ENCODE data around the gene NDUFB8.

NDUFB8 gene

GRCh38 chr10:100560248-100560647 lies 30.6 kb upstream of the NDUFB8 start:
- TF ChIP-seq, protein P1, sequence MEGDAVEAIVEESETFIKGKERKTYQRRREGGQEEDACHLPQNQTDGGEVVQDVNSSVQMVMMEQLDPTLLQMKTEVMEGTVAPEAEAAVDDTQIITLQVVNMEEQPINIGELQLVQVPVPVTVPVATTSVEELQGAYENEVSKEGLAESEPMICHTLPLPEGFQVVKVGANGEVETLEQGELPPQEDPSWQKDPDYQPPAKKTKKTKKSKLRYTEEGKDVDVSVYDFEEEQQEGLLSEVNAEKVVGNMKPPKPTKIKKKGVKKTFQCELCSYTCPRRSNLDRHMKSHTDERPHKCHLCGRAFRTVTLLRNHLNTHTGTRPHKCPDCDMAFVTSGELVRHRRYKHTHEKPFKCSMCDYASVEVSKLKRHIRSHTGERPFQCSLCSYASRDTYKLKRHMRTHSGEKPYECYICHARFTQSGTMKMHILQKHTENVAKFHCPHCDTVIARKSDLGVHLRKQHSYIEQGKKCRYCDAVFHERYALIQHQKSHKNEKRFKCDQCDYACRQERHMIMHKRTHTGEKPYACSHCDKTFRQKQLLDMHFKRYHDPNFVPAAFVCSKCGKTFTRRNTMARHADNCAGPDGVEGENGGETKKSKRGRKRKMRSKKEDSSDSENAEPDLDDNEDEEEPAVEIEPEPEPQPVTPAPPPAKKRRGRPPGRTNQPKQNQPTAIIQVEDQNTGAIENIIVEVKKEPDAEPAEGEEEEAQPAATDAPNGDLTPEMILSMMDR (IDR thresholded peaks at IDR 0.05; ENCODE audit: borderline replicate concordance, insufficient read depth, low read depth, low read length): no peak
- no peak overlapping the region for H3K4me3 ChIP-seq (ENCODE audit: low read depth, low read length)

- H3K4me3 ChIP-seq (ENCODE audit: low read depth, low read length): no peak overlapping the region
- TF ChIP-seq, protein P1 (IDR thresholded peaks at IDR 0.05; ENCODE audit: borderline replicate concordance, insufficient read depth, low read depth, low read length): no peak
Observed at GRCh38 chr10:100554902-100555301, 25.2 kb upstream of the NDUFB8 start.

DNA sequence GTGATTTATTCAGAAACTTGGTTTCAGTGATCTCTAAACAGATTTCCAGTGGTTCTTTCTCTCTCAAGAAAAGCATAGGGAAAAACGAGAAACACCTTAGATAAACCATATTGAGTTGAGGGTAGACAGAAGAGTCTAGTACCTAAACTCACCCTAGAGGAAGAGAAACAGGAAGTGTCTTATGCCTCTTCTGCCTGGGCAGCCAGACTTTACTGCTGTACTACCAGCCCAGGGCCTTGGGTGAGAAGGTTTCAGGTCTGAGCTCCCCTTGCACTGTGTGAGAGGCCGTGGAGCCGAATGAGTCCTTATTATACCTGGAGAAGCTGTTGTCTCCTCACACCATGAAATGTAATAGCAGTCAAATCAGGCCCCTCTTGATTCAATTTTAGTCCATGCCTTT lies 24.3 kb upstream of the NDUFB8 start:
- H3K4me3 ChIP-seq (ENCODE audit: low read depth, low read length): no peak overlapping the region
- TF ChIP-seq, protein P1 (IDR thresholded peaks at IDR 0.05; ENCODE audit: borderline replicate concordance, insufficient read depth, low read depth, low read length): no peak

- TF ChIP-seq, protein P1 (IDR thresholded peaks at IDR 0.05; ENCODE audit: borderline replicate concordance, insufficient read depth, low read depth, low read length): no peak
- no peak overlapping the region for H3K4me3 ChIP-seq (ENCODE audit: low read depth, low read length)
Observed at GRCh38 chr10:100551738-100552137, 22.1 kb upstream of the NDUFB8 start.

DNA sequence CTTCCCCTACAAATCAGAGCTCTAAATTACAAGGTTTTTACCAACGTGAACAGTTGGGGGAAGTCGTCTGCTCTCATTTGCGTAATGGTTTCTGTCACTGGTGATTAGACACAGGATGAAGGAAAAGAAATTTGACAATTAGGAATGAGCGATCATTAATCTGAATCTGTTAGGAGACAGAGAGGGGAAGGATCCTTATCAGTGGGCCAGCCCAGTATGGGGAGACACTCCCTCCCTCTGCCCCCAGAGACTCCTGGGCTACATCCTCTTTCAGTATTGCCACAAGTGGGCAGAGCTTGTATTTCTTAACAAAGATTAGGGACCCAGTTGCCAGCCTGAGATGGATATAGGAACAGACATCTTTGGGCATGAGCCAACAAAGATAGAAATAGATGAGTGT lies 21.5 kb upstream of the NDUFB8 start:
- H3K4me3 ChIP-seq (ENCODE audit: low read depth, low read length): no peak overlapping the region
- TF ChIP-seq, protein P1 (IDR thresholded peaks at IDR 0.05; ENCODE audit: borderline replicate concordance, insufficient read depth, low read depth, low read length): no peak

DNA sequence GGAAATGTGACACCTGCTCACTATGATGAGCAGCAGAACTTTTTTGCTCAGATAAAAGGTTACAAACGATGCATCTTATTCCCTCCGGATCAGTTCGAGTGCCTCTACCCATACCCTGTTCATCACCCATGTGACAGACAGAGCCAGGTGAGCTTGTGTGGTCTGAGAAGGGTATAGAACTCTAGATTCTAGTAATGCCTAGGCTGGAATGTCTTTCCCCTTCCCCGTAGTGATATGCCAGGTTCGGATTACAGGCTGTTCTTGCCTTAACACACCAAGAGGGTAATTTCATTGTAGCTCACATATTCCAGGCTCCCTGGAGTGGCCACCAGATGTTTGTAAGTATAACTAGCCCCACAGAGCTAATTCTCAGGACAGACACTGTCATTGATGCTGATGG lies 15.3 kb upstream of the NDUFB8 start:
- TF ChIP-seq, protein P1 (IDR thresholded peaks at IDR 0.05; ENCODE audit: borderline replicate concordance, insufficient read depth, low read depth, low read length): no peak
- H3K4me3 ChIP-seq (ENCODE audit: low read depth, low read length): no peak overlapping the region

- H3K4me3 ChIP-seq (ENCODE audit: low read depth, low read length): no peak overlapping the region
- TF ChIP-seq, protein P1 (IDR thresholded peaks at IDR 0.05; ENCODE audit: borderline replicate concordance, insufficient read depth, low read depth, low read length): no peak
Observed at GRCh38 chr10:100537475-100537874, 7.8 kb upstream of the NDUFB8 start.
